C4-2B (cell line): ENCODE data around the gene KCNH6.

Source experiments
- ZFX ChIP-seq: fragments of 450-650 bp; IDR thresholded peaks from 2 replicates; pipeline ENCODE4 v1.6.1; 2017
- TF ChIP-seq, protein P1 (sequence below): fragments of 450-650 bp; conservative IDR thresholded peaks from 2 replicates; pipeline ENCODE4 v1.5.1; 2017; ENCODE audit warnings: mild to moderate bottlenecking

DNA sequence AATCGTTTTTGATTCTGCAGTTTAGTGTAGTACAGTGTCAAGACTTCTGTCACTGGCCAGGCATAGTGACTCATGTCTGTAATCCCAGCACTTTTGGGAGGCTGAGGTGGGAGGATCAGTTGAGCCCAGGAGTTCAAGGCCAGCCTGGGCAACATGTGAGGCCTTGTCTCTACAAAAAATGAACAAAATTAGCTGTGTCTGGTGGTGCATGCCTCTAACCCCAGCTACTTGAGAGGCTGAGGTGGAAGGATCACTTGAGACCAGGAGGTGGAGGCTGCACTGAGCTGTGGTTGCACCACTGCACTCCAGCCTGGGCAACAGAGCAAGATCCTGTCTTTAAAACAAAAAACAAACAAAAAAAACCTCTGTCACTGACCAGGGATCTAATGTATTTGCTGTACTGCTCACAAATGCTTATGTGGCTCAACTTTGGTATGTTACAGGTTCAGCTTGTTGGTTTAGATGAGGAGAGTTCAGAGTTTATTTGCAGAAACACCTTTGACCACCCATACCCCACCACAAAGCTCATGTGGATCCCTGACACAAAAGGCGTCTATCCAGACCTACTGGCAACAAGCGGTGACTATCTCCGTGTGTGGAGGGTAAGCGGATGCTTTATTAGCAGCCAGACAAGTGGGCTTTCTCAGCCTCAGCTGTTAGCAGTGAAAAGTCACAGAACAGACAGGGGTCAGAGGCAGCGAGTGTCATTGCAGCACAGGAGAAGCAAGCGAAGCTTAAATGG lies 55.0 kb downstream of the KCNH6 start:
- TF ChIP-seq, protein P1, sequence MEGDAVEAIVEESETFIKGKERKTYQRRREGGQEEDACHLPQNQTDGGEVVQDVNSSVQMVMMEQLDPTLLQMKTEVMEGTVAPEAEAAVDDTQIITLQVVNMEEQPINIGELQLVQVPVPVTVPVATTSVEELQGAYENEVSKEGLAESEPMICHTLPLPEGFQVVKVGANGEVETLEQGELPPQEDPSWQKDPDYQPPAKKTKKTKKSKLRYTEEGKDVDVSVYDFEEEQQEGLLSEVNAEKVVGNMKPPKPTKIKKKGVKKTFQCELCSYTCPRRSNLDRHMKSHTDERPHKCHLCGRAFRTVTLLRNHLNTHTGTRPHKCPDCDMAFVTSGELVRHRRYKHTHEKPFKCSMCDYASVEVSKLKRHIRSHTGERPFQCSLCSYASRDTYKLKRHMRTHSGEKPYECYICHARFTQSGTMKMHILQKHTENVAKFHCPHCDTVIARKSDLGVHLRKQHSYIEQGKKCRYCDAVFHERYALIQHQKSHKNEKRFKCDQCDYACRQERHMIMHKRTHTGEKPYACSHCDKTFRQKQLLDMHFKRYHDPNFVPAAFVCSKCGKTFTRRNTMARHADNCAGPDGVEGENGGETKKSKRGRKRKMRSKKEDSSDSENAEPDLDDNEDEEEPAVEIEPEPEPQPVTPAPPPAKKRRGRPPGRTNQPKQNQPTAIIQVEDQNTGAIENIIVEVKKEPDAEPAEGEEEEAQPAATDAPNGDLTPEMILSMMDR, result no peak
- no peak for TF ChIP-seq ZFX
